HFFc6 (cell line): ENCODE data around the gene ADAMTS9. TPM values are rescaled to one million over a fixed set of nuclear protein-coding genes. Genes with fewer than 3 reads are reported as not detected.

Experiments used
- DNase-seq: peaks from one replicate; pipeline ENCODE4 v3.0.0-alpha.2; 2018
- H3K27ac Mint-ChIP-seq: 2 replicates; pipeline ENCODE4 v1.8.0; 2020; ENCODE audit warnings: mild to moderate bottlenecking, mixed read lengths
- H3K27me3 Mint-ChIP-seq: 2 replicates; pipeline ENCODE4 v1.8.0; 2021; ENCODE audit warnings: mild to moderate bottlenecking, moderate library complexity, mixed read lengths; ENCODE audit not compliant: insufficient read depth
- H3K36me3 Mint-ChIP-seq: 2 replicates; pipeline ENCODE4 v1.8.0; 2021; ENCODE audit warnings: low read depth, mixed read lengths
- H3K4me1 Mint-ChIP-seq: 2 replicates; pipeline ENCODE4 v1.8.0; 2020; ENCODE audit warnings: low read depth, mixed read lengths
- H3K4me3 Mint-ChIP-seq: 2 replicates; pipeline ENCODE4 v1.8.0; 2020; ENCODE audit warnings: mild to moderate bottlenecking, moderate library complexity, mixed read lengths
- H3K9me3 Mint-ChIP-seq: 2 replicates; pipeline ENCODE4 v1.8.0; 2020; ENCODE audit warnings: mild to moderate bottlenecking, mixed read lengths
- total RNA-seq, 6 experiments: library from RNA; stranded (reverse); fragmentation: NEBNext Ultra II Directional; extraction: Animal tissue kit (Norgen Biotek cat#: 25700); gene quantifications; 2 replicates in 1 of 6; 3 replicates in 5 of 6; pipeline ENCODE4 v1.2.3, GENCODE V29; 2021
- TF ChIP-seq, protein P1 (sequence below): fragments of 200-600 bp; sonication (generic); IDR thresholded peaks from 2 replicates; pipeline ENCODE4 v1.5.0; 2021; ENCODE audit warnings: antibody characterized with exemption, mild to moderate bottlenecking

Gene ADAMTS9
- total RNA-seq, 6 experiments from 2014 or later, result 0.07 to 0.14 (median 0.12) TPM; not detected in 1

- H3K27ac Mint-ChIP-seq, result no peak overlapping the region
- no peaks in the 10 kb centered on the region for H3K9me3 Mint-ChIP-seq
- 0 out of 2 replicates have a peak, but pooled peaks cover 6% of the 10 kb centered on the region for H3K4me1 Mint-ChIP-seq
- TF ChIP-seq, protein P1, sequence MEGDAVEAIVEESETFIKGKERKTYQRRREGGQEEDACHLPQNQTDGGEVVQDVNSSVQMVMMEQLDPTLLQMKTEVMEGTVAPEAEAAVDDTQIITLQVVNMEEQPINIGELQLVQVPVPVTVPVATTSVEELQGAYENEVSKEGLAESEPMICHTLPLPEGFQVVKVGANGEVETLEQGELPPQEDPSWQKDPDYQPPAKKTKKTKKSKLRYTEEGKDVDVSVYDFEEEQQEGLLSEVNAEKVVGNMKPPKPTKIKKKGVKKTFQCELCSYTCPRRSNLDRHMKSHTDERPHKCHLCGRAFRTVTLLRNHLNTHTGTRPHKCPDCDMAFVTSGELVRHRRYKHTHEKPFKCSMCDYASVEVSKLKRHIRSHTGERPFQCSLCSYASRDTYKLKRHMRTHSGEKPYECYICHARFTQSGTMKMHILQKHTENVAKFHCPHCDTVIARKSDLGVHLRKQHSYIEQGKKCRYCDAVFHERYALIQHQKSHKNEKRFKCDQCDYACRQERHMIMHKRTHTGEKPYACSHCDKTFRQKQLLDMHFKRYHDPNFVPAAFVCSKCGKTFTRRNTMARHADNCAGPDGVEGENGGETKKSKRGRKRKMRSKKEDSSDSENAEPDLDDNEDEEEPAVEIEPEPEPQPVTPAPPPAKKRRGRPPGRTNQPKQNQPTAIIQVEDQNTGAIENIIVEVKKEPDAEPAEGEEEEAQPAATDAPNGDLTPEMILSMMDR, result no peak
- no peak for DNase-seq
- H3K4me3 Mint-ChIP-seq, result no peak overlapping the region
- peaks cover 5% of the 10 kb centered on the region for H3K27me3 Mint-ChIP-seq
- no peaks in the 10 kb centered on the region for H3K36me3 Mint-ChIP-seq
Measured at GRCh38 chr3:64677961-64678716, 9.7 kb downstream of the ADAMTS9 start.

- H3K4me3 Mint-ChIP-seq, result no peak overlapping the region
- H3K27ac Mint-ChIP-seq, result no peak overlapping the region
Measured at GRCh38 chr3:64676831-64677230, 11.0 kb downstream of the ADAMTS9 start.

GRCh38 chr3:64675687-64676247, 12.0 kb downstream of the ADAMTS9 start:
- no peak for DNase-seq
- no peaks in the 10 kb centered on the region; the same call in 1 of the 2 replicates for H3K27me3 Mint-ChIP-seq
- H3K36me3 Mint-ChIP-seq, result no peaks in the 10 kb centered on the region
- no peak overlapping the region for H3K27ac Mint-ChIP-seq
- 0 out of 2 replicates have a peak, but pooled peaks cover 6% of the 10 kb centered on the region for H3K4me1 Mint-ChIP-seq
- no peak overlapping the region for H3K4me3 Mint-ChIP-seq
- TF ChIP-seq, protein P1, result no peak
- H3K9me3 Mint-ChIP-seq, result no peaks in the 10 kb centered on the region

More at GRCh38 chr3:64676831-64677230, 11.0 kb downstream of the ADAMTS9 start:
- Mint-ChIP-seq H3K4me1 (0 out of 2 replicates have a peak, but pooled peaks cover 6% of the 10 kb centered on the region), H3K9me3 (no peaks in the 10 kb centered on the region), H3K27me3 (peaks cover 3% of the 10 kb centered on the region; the same call in 1 of the 2 replicates), H3K36me3 (no peaks in the 10 kb centered on the region)
- TF ChIP-seq, protein P1, result no peak
- no peak for DNase-seq

- TF ChIP-seq, protein P1, result no peak
- Mint-ChIP-seq H3K36me3 (no peaks in the 10 kb centered on the region), H3K4me3 (no peak overlapping the region), H3K4me1 (0 out of 2 replicates have a peak, but pooled peaks cover 6% of the 10 kb centered on the region), H3K27ac (peak overlapping the region; percentile 45; the same call in 1 of the 2 replicates), H3K9me3 (no peaks in the 10 kb centered on the region), H3K27me3 (peaks cover 2% of the 10 kb centered on the region)
- DNase-seq, result no peak
Measured at GRCh38 chr3:64674591-64675076, 13.2 kb downstream of the ADAMTS9 start.

- TF ChIP-seq, protein P1, result no peak
- DNase-seq, result no peak
- H3K4me3 Mint-ChIP-seq, result no peak overlapping the region
- no peaks in the 10 kb centered on the region for H3K36me3 Mint-ChIP-seq
- H3K27ac Mint-ChIP-seq, result no peak overlapping the region
- 0 out of 2 replicates have a peak, but pooled peaks cover 6% of the 10 kb centered on the region for H3K4me1 Mint-ChIP-seq
- no peaks in the 10 kb centered on the region for H3K9me3 Mint-ChIP-seq
- peaks cover 2% of the 10 kb centered on the region for H3K27me3 Mint-ChIP-seq
Measured at GRCh38 chr3:64673159-64673715, 14.6 kb downstream of the ADAMTS9 start.
